Stimulated activated CD8-positive, alpha-beta memory T cell treated with anti-CD3 and anti-CD28 coated beads, Interleukin-15, amount 100 ng/mL, for 24 hours (primary cell): ENCODE data around the gene XPNPEP1.
A peak's percentile ranks its signal among the peaks of the same experiment; 100 is the strongest.

Source experiments
- DNase-seq: peaks from one replicate; pipeline ENCODE4 v3.0.0-alpha.2; 2020; ENCODE audit warnings: low read depth

The XPNPEP1 gene

GRCh38 chr10:109922976-109923921 is at the start of gene XPNPEP1:
Gene XPNPEP1, minus strand, starts transcription at chr10:109923511. Its CDS starts 78 bp downstream, at chr10:109923433.
- DNase-seq: peak; percentile 50

DNA sequence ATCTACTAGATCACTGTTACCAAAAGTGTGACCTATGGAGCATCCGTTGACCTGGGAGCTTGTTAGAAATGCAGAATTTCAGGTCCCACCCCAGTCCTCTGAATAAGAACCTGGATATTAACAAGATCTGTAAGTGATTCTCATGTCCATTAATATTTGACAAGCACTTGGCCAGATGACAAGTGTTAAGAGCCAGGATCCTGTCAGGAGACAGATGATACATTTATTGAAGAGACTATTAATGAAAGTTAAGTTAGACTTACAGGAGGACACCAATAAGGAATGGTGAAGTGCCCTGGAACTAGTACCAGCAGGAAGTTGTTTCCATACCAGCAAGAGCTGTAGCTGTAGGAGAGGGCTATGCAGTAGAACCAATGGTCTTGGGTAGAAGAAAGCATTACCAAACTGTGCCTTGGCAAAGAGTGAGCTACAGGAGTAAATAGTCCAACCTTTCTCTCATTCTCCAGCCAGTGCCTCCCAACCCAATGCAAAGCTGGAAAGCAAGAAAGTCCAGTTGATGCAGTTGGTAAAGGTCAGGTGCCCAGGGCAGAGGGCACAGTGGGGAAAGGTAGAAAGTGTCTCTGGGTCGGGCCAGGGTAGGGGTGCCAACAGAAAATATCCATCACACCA is 49.2 kb upstream of the XPNPEP1 start:
- no peak for DNase-seq

- no peak for DNase-seq
Observed at GRCh38 chr10:109971634-109972033, 48.3 kb upstream of the XPNPEP1 start.

GRCh38 chr10:109969760-109970346 is 46.5 kb upstream of the XPNPEP1 start:
- no peak for DNase-seq

- DNase-seq: no peak
Observed at GRCh38 chr10:109968953-109969759, 45.8 kb upstream of the XPNPEP1 start.

GRCh38 chr10:109967739-109968088 is 44.4 kb upstream of the XPNPEP1 start:
- no peak for DNase-seq

DNA sequence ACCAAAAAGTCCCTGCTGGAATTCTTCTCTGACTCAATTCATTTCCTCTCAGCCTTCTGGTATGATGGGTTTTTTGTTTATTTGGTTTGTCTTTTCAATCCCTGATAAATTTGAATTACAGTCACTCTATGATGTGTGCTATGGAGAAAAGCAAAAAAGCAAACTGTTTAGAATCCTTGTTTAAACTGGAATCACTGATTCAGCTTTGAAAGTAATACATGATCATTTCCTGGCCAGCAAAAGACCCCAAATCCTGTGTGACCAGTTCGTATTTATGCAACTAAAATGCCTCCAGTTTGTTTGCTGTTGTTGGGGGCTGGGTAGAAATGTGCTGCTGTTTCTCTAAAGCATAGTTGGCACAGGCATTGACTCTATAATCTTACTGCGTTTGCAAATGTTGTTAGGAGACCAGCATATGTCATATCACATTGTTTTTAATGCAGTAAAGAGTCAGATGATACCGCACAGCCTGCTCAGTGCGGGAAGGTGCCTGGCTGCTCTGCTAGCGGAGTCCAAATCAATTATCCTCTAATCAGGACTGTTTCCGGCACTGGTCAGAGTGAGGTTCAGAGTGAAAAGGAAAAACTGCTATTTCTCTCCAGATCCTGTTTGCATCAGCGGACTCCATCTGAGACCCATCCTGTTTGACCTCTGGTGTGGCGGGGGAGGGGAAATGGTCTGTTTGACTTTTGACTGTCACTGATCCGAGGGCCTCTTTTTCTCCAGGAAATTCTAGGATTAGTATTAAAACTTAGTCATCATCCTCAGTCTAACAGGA is 43.8 kb upstream of the XPNPEP1 start:
- no peak for DNase-seq

DNA sequence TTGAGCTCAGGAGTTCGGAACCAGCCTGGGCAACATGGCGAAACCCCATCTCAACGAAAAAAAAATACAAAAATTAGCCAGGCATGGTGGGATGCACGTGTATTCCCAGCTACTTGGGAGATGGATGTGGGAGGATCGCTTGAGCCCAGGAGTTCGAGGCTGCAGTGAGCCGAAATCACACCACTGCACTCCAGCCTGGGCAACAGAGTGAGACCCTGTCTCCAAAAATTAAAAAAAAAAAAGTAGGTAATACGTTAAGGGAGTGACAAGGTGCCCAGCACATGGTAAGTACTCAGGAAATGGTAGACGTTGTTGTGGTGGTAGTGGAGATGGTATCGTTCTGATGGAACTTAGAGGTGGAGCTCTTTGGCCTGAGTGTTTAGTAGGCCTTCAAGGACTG is 41.0 kb upstream of the XPNPEP1 start:
- DNase-seq: no peak

- no peak for DNase-seq
Observed at GRCh38 chr10:109963439-109963838, 40.1 kb upstream of the XPNPEP1 start.

DNA sequence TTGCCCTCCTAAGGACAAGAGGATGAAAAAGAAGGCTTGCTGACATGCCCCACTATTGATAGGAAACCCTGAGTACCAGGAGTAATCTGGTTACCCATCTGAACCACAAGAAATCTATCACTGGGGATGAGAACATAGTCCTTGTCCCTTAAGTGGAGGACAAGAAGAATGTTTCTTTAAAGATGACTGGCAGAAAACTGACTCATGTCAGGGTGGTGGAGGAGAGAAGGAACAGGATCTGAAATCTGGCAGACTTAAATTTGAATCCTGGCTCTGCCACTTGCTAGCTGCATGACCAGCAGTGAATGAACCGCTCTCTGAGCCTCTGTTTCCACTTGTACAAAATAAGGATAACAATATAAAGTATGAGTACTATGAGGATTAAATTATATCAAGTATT is 38.9 kb upstream of the XPNPEP1 start:
- no peak for DNase-seq

DNA sequence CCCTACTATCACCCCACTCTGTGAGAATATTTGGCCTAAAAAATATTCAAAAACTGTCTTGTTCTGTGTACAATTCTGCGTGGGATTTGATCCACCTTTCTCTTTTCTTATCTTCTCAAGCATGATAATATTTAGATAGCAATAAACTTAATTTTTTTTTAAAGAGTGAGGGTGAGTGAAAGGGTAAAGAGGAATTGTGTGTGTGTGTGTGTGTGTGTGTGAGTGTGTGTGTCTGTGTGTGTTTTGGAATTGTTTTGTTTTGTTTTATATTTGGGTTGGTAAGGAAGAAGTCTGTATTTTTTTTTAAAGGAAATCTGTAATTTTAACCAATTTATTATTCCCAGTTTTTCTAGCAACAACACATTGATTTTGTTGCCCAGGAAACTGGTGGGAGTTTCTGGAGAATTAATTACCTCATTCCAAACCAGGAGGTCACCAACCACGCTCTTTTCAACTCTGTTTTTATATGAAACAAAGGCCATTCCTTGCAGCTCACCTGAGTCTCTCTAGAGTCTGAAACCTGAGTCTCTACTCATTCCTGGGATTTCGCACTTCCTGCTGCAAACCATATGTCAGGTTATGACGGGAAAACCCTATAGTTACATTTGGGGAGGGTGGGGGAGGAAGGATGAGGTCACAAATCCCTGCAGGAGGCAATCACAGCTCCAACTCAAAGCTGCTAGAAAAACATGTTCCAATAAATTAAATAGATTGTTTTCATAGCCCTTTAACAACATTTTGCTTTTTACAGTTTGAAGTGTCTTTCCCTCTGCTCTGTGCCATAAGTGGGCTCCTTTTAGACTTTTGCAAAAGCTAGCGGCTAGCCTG is 38.1 kb upstream of the XPNPEP1 start:
- DNase-seq: no peak

DNA sequence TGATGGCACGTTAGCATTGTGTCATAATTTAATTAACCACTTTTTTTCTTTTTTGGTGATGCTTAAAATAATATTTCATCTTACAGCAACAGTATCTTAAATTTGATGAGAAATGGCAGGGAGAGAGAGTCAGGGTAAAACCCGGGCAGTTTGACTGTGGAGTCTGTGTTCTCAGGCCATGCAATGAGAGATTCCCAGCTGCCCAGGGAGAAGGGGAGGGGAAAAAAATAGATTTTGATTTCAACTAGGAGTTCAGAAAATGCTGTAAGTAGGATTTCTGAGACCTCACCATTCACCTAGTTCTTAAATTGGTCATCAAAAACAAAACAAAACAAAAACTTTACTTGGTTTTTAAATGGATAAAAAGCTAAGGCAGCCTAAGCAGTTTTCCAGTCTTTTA is 37.4 kb upstream of the XPNPEP1 start:
- DNase-seq: no peak

- DNase-seq: no peak
Observed at GRCh38 chr10:109959259-109960145, 36.2 kb upstream of the XPNPEP1 start.

GRCh38 chr10:109958059-109958458 is 34.7 kb upstream of the XPNPEP1 start:
- no peak for DNase-seq

GRCh38 chr10:109957092-109957797 is 33.9 kb upstream of the XPNPEP1 start:
- DNase-seq: no peak

- no peak for DNase-seq
Observed at GRCh38 chr10:109956454-109957091, 33.3 kb upstream of the XPNPEP1 start.

DNA sequence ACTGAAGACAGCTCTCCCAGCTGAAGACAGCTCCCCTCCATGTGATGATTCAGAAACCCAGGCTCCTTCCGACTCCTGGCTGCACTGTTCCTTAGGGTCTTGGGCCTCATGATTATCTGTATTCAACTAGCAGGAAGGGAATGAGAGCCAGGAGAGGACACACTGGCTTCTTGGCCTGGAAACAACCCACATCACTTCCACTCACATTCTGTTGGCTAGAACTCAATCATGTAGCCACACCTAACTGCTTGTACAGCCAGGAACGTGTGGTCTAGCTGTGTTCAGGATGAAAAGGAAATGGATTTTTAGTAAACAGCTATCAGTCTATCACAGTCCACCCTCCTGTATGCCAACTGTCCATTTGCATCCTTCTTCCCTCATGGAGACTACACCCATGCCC is 30.5 kb upstream of the XPNPEP1 start:
- no peak for DNase-seq

DNA sequence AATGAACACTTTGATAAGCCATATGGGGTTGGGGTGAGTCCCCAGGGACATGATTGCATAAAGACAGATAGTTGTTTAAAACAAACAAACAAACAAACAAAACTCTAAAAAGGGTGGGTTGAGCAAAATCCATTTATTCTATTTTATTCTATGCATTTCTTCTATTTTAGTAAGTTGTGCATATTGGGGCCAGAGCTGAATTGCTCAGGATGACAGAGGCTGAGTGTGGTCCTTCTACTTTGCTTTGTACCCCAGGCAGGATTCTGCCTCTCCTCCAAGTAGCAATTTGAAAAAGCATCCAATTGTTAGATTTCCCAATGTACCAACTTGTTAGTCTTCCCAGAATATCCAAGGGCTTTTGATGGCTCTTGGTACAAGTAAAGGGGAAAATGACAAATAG is 29.2 kb upstream of the XPNPEP1 start:
- DNase-seq: no peak
